ELR (cell line): ENCODE measurements around the gene IFT88.

ENCODE experiments used
- DNase-seq: peaks from one replicate; pipeline ENCODE4 v3.0.0-alpha.2; 2015; ENCODE audit warnings: low read depth

The IFT88 gene

DNA sequence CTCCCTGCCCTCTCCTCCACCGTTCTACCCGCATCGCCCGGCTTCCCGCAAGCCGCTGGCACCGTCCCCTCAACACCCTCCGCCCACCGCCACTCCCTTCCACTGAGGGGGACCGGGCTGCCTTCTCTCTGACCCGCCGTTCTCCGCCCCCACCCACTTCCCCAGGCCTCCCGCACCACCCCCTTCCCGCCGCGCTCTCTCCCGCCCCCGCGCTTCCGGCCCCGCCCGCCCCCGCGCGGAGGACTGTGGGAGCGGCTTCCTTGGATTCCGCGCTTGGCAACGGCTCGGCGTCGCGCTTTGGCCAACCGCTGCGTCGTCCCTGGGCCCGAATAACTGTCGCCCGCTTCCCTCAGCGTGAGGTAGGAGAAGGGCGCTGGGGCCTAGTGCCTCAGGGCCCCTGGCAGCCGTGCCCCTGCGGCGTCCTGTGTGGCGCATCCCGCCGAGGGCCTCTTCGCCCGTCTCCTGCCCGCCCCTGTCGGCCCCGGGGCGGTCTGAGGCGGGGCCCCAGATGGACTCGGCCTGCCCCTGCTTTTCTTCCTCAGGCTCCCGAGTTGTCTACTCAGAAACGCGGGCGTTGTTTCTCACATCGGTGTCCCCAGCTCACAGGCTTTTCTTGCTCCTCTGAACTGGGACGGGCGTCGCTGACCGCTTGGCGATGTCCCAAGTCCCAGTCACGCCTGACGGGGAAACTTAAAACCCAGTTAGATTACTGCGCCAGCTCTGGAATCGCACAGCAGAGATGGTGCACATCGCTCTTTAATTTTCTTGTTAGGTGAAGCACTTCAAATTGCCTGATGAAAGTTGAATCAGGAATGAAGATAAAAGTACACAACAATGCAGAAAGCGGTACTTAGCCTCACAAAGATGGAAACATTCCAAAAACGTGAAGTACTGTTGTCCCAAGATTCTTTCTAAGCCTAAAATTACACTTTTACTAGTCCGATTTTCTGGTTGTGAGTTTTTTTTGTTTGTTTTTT lies at the start of gene IFT88:
TSS of gene IFT88 (plus strand) at position 260 of the 977 bp plus-strand sequence. CDS start 7,229 bp downstream, outside the sequence.
- DNase-seq: peak; percentile 92

DNA sequence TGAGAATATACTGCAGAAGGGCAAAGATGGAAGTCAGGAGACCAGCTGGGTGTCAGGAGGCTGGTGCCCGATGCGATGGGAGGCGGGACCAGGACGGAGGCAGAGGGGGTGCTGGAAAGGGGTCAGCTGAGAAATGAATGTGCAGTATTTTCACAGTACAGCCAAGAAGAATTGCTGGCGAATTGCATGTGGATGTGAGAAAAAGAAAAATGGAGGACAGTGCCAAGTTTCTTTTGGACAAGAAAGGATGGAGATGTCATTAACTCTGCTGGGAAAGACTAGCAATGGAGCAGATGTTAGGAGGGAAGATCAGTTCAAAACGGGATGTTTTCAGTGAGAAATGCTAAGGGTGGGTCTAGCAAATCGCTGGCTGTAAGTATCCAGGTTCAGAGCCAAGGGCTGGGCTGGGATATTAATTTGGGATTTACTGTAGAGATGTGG lies 48.3 kb upstream of the IFT88 start:
- no peak for DNase-seq

- DNase-seq: no peak
Observed at GRCh38 chr13:20519875-20520274, 47.1 kb upstream of the IFT88 start.

DNA sequence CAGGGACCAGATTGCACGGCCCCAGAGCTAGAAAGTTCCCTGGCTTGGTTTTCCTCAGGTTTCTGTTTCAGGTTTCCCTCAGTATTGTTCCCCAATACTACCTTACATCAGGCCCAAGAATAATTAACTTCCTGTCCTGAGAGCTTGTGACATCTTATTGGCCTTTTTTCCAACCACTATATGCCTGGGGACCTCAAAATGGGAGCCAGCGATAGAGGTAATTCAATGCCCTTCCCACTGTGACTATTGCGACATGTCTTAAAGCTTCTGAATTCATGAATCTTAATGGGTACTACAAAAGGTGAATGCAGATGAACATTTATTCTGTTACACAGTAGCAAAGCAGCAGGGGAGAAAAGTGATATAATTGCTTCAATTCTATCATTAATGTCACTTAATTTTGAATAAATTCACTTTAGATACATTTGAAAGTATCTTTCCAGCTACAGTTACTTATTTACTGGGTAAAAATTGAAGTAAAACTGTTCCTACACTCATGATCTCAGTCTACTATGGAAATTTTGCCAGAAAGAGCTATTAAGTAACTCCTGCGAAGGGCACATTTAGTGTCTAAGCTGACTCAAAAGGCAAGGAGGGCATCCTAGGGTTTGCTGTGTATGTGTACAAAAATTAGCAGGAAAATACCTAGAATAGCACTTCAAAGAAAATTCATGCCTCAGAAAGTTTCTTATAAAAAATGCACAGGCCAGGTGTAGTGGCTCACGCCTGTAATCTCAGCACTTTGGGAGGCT lies 45.4 kb upstream of the IFT88 start:
- no peak for DNase-seq

GRCh38 chr13:20525144-20525600 lies 41.8 kb upstream of the IFT88 start:
- no peak for DNase-seq

- peak; percentile 95 for DNase-seq
Observed at GRCh38 chr13:20525601-20526544, 41.1 kb upstream of the IFT88 start, which contains the start of gene CRYL1. TSS of gene CRYL1 (minus strand) at chr13:20525857. CDS start at chr13:20525794, 63 bp downstream.

GRCh38 chr13:20526664-20527063 lies 40.3 kb upstream of the IFT88 start:
- DNase-seq: peak; percentile 69

GRCh38 chr13:20528452-20528851 lies 38.5 kb upstream of the IFT88 start:
- peak; percentile 25 for DNase-seq

DNA sequence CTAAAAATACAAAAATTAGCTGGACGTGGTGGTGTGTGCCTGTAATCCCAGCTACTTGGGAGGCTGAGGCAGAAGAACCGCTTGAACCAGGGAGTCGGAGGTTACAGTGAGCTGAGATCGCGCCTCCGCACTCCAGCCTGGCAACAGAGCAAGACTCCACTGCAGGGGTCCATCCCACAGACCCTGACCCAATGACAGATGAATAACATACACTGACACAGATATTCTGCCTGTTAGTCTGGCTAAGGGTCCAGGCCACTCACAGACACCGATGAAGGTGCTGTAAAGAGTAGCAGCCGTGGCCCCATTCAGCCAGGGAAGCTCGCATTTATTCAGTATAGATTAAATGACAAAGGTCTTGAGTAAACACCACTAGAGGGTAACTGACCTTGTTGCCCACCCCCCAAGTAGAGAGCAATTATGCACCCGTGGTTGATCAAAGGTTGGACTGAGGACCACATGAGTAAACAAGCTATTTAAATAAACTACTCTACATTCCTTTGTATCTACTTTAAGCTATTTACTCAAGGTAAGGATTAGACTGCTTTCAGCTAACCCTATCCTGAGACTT lies 32.8 kb upstream of the IFT88 start:
- DNase-seq: no peak

DNA sequence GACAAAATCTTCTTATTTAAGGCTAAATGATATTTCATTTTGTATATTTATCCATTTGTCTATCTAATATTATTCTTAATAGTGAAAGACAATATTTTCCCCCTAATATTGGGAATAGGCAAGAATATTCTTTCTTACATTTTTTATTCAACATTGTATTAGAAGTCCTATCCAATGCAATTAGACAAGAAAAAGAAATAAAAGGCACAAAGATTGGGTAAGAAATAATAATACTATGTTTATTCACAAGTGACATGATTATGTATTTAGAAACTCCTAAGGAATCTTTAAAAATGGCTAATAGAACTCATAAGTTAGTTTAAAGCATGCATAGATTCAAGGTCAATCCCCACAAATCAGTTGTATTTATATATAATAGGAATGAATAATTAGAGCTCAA lies 30.0 kb upstream of the IFT88 start:
- DNase-seq: no peak

GRCh38 chr13:20544201-20544923 lies 22.6 kb upstream of the IFT88 start:
- no peak for DNase-seq

- no peak for DNase-seq
Observed at GRCh38 chr13:20546556-20546955, 20.4 kb upstream of the IFT88 start.

- no peak for DNase-seq
Observed at GRCh38 chr13:20547479-20547908, 19.5 kb upstream of the IFT88 start.

DNA sequence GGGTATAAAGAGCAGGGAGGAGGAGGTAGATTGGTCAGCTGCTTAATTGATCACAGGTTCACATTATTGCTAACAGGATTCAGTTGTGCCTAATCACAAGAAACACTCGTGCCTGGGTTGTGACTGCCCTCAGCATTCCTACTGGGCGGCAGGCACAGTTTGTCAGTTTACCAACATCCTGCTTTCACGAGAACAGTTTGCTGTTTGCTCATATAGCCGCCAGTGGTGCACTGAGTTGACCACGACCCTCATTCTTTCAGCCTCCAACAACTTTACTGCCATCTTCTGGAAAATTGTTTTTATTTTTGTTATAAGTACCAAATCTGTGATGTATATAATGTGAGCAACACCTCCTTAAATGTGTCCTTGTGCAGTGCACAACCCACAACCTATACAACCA lies 16.2 kb upstream of the IFT88 start:
- peak; percentile 35 for DNase-seq

DNA sequence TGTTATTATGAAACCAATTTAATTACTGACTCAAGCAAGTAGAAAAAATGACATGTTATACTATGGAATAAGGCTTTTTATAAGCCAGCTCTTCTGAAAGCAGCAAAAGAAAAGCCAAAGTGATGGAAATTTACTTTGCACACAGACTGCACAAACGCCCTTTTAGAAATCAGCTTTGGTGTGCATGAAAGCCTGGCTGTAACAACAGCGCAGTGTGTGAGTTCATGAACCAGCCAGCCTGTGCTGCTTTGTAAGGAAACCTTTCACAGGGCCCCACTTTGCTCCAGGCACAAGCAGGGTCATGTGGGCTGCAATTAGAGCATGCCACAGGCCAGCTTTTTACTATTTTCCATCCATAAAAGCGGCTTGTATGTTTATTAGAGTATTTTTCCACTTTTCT lies 13.6 kb upstream of the IFT88 start:
- no peak for DNase-seq

DNA sequence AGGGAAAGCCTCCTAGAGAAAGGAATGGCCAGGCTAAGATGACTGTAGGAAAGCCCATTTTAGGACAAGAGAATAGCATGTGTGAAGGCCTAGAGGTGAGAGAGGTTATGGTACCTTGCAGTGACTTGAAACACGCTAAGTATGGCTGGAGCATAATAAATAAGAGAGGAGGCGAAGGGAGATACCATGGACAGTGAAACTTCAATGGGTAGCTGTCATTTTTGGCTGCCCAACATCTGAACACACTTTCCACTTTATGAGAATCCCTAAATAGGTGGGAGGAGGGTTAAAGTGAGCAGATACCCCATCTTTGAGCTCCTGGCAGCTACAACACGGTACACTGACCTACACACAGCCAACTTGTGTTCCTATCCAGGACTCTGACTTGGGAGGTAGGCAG lies 8.0 kb upstream of the IFT88 start:
- DNase-seq: no peak

DNA sequence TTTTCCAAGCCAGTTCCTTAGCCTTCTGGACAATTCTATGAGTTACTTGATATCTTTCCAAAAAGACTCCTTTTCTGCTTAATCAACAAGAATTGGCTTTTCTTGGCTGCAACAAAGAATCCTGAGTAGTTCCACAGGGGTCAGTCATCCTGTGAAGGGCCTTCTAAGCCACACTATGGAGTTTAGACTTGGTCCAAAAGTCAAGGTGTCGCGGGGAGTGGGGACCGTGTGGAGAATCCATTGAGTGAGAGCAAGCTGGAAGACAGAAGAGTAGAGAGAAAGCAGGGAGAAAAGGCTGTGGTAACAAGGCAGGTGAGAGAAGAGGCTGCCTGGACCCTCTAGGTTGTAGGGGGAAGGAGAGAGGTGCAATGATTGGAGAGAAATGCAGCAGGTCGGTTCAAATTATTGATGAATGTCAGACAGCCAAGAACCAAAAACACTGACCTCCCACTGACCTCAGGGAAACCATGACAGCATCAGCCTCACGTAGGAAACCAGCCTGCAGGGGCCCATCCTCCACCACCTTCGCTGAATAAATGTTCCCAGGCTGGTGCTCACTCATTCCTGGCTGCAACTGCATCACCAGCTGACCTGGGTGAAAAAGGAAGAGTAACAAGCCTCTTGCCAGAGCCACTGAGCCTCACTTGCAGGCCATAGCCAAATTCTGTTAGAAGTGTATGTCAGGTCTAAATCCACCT lies 7.1 kb upstream of the IFT88 start:
- no peak for DNase-seq

DNA sequence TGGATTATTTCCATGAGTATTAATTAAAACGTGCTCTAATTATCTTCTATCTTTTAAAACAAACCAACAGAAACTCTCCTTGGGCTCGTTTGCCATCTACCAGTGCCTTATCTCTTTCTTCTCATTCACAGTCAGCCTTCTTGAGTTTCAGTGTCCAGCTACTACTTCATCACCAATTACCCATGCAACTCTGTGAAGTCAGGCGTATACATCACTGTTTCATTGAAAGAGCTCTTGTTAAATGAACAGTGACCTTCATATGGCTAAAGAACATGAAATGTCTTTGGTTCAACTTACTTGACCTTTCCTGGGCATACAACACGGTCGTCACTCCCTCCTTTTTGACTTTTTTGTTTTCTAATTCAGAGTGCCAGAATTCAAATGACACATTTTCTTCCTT lies 5.2 kb upstream of the IFT88 start:
- no peak for DNase-seq

DNA sequence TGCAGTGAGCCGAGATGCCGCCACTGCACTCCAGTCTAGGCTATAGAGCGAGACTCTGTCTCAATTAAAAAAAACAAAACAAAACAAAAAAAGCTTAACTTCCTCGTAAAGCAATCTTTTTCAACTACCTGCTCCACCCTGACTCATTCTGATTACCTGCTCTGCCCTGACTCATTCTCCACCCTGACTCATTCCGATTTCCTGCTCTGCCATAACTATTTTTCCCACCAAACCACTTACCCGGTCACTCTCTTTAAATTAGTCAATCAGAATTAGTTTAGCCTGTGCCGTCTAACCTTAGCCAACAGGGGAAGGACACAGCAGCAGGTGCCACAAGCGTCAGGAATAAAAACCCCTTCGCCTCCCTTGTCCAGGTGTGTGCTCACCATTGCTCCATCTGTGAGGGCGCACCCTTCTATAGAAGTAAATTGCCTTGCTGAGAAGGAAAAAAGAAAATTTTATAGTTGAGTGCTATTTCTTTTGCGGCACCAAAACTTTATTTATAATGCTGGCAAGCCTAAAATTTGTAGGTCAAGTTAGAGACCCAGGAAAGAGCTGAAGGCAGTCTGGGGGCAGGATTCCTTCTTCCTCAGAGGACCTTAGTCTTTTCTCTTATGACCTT lies 1.7 kb upstream of the IFT88 start:
- DNase-seq: peak; percentile 24
